Measurements from ENCODE around the gene LMOD1.
"Not testable (repeated sequence)": the region's sequence is repeated elsewhere in the genome, so short reads cannot be mapped to it uniquely, and the experiment has no call there.

Gene LMOD1

GRCh38 chr1:201912832-201913231 is 33.5 kb downstream of the LMOD1 start:
- no peak for DNase-seq

DNA sequence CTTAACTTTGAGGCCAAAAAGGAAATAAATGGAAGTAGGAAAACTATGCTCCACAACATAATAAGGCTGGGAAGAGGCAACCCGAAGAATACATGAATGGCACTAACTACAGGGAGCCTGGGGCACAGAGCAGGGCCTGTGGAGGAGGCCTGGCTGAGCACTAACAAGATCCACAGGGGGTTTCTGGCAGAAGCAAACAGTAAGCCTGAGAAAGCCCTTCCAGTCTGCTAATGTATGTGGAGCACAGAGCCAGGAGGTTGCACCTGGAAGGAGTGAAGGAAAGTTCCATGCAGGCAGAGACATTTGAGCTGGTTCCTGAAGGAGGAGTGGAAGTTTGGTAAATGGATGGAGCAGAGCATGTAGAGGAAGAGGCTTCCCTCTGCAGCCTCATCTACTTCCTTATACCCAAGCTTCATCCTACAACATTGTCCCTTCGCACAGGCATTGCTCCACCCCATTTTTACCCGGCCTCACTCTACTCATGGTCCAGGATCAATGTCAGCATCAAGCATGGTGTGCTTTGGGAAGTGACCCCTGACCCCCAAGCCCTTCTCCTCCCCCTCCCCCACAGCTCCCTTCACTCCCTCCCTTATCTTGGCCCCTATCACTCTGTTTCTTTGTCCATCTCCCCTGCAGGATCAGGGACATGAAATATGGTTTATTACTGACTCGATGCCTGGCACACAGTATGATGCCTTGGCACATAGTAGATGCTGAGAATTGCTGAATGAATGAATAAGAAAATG is 34.3 kb downstream of the LMOD1 start:
- DNase-seq: no peak

GRCh38 chr1:201907621-201908020 is 38.7 kb downstream of the LMOD1 start:
- DNase-seq: no peak

- DNase-seq: peak; percentile 69
These were observed 40.0 kb downstream of the LMOD1 start for GRCh38 chr1:201906336-201906735.

GRCh38 chr1:201905234-201905890 is 41.0 kb downstream of the LMOD1 start:
- no peak for DNase-seq

GRCh38 chr1:201904579-201904978 is 41.8 kb downstream of the LMOD1 start:
- no peak for DNase-seq

- no peak for DNase-seq
These were observed 43.2 kb downstream of the LMOD1 start for GRCh38 chr1:201903135-201903534.

DNA sequence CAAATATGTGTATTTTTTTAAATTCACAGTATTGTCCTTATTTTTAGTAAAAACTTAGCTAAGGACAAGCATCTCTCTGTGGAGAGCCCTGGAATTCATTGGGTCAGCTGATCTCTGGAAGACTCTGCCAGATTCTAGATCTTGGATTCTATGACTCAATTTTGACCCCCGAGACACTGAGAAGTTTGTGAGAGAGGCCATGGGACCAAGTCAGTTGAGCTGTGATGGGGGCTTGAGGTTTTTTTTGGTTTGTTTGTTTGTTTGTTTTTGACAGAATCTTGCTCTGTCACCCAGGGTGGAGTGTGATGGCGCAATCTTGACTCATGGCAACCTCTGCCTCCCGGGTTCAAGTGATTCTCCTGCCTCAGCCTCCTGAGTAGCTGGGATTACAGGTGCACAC is 44.1 kb downstream of the LMOD1 start:
- DNase-seq: no peak

GRCh38 chr1:201901036-201901435 is 45.3 kb downstream of the LMOD1 start:
- DNase-seq: not testable (repeated sequence)

DNA sequence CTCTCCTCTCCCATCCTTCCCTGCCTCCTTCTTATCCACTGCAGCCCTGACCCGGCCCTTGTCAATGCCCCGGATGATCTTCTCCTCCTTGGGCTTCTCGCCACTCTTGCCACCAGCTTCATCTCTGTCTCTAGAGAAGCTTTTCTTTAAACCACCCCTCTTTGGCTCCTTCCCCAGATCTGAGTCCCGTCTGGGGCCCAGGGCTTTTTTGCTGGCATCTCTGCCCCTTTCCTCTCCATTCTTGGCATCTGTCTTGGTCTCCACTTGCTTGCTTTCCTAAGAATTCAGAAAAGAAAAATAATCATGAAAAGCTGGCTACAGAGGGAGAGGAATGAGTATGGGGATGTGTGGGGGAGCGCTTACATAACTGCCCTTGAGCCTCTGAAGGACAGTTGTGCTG is 45.9 kb downstream of the LMOD1 start:
- no peak for DNase-seq

- no peak for DNase-seq
These were observed 46.5 kb downstream of the LMOD1 start for GRCh38 chr1:201899683-201900429.

GRCh38 chr1:201898992-201899391 is 47.4 kb downstream of the LMOD1 start:
- no peak for DNase-seq

- DNase-seq: no peak
These were observed 48.0 kb downstream of the LMOD1 start for GRCh38 chr1:201898240-201898894.

DNA sequence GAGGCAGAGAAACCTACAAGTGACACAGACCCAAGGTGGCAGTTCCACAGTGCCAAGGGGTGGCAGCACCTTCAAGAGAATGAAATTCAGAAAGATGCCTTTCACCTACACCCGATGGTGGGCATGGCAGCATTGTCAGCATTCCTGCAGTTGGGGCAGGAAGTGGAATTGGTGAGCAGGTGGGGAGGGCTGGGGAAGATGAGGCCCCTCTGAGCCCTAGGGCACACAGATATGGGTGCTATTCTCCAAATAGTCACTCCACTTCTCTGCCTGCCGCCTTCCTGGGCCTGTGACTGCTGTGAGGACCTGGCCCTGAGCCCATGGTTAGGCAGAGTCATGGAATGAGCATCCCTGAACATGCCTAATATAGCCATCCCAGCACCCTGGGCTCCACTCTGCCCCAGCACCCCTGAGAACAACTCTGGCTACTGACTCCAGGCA is 49.4 kb downstream of the LMOD1 start:
- peak; percentile 54 for DNase-seq

DNA sequence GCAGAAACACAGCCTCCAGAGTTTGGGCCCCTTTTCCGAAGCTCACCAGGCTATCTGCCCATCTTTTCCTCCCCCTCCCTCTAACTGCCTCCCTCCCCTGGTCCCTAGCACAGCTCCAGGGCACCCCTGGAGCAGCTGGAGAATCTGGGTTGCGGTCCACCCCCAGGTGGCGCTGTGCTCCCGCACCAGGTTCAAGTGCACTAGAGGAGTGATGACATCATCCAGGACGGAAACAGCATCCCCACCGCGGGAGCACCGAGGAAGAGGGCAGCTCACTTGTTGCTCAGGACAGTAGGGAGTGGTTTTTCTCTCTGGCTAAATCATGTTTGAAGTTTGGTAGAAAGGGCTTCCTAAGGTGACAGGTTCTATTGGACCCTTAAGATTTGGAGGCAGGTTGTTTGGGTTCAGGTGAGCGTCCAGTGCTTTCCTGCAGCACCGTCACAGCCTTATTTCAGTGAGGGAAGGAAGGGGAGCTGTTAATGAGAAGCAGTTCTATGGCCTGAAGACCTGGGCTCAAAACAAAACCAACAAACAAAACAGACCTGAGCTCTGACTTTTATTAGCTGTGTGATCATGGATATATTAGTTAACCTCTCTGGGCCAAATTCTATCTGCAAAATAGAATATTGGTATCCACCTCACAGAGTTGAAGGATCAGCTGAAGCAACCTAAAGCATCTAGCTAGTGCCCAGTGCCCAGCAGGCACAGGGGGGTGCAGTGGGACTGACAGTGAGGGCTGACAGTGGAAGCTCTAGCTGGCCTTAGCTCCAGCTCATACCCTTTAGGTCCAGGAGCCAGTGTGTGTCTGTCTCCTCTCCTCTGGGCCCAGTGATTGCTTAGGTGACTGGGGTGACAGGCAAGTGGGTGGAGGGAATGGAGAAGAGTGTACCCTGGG is 50.2 kb downstream of the LMOD1 start:
- peak; percentile 96 for DNase-seq

- DNase-seq: peak; percentile 48
These were observed 51.2 kb downstream of the LMOD1 start for GRCh38 chr1:201895120-201895665.

DNA sequence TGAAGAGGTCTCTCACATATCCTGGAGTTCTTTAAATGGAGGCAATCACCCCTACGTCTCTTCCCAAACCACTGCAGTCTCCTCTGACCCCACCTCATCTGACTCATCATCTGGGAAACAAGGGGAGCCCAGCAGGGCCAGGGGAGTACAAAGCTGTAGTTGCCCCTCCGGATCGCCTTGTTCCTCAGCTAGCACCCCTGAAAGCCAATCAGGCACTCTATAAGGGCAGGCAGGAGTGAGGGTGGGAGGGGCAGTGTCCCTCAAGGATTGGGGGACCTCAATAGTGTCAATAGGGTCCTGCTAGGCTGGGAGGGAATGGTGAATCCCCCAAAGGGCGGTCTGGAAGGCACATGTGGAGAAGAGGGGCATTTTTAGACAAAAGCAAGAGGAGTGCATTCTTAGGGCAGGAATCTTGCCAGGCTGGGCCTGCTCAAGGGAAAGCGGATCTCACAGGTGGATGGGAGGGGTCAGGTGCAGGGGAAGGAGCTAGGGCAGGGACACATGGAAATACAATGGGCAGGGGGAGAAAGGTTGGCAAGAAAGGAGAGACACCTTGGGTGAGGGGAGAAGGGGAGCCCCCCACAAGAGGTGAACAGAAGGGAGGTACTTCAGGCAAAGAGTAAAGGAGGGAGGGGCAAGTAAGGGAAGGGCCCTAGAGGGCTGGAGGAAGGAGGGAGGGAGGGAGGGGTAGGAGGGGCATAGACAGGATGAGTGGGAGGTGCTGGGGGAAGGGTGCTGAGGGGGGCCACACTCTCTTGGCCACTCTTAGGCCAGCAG is 51.8 kb downstream of the LMOD1 start:
- no peak for DNase-seq

- no peak for DNase-seq
These were observed 52.9 kb downstream of the LMOD1 start for GRCh38 chr1:201893431-201893830.

- no peak for DNase-seq
These were observed 54.1 kb downstream of the LMOD1 start for GRCh38 chr1:201892211-201892610.

DNA sequence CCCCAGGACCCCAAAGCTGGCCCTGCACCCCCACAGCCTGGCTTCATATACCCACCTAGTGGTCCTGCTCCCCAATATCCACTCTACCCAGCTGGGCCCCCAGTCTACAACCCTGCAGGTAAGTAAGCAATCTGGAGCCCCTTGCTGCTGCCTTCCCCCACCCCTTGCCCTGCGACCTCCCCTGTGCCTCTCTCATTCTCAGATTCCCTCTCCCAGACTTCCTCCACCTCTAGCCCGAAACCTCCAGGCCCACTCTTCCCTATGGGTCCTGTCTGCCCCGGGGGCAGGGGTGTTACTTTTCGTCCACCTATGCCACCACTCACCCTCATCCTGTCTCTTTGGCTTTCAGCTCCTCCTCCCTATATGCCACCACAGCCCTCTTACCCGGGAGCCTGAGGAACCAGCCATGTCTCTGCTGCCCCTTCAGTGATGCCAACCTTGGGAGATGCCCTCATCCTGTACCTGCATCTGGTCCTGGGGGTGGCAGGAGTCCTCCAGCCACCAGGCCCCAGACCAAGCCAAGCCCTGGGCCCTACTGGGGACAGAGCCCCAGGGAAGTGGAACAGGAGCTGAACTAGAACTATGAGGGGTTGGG is 54.8 kb downstream of the LMOD1 start:
- DNase-seq: no peak
